CD1c-positive myeloid dendritic cell (primary cell): ENCODE results near the gene GASK1A.

ENCODE experiments used
- DNase-seq: peaks from one replicate; pipeline ENCODE4 v3.0.0-alpha.2; 2016; ENCODE audit errors: extremely low spot score

Gene GASK1A

GRCh38 chr3:43087249-43087776, 108.2 kb downstream of the GASK1A start:
- no peak for DNase-seq

GRCh38 chr3:43089081-43089480, 110.0 kb downstream of the GASK1A start:
- no peak for DNase-seq

- no peak for DNase-seq
These were observed 111.1 kb downstream of the GASK1A start for GRCh38 chr3:43090238-43090637.

DNA sequence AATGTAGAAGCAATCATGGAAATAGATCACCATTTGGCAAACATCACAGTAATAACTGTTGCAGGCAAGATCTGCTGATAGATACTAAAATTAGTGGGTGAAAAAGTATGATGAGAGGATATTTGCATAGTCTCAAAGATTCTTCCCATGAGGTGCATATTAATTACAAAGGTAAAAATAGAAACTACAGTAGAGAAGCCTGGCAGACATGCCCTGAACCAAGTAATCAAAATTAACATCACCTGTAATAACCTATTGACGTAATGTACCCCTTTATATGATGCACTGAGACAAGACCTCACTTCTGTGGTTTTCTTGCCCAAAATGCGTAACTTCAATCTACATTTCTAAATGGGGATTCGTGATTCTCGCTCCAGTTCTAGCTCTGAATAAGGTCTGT, 112.4 kb downstream of the GASK1A start:
- no peak for DNase-seq

DNA sequence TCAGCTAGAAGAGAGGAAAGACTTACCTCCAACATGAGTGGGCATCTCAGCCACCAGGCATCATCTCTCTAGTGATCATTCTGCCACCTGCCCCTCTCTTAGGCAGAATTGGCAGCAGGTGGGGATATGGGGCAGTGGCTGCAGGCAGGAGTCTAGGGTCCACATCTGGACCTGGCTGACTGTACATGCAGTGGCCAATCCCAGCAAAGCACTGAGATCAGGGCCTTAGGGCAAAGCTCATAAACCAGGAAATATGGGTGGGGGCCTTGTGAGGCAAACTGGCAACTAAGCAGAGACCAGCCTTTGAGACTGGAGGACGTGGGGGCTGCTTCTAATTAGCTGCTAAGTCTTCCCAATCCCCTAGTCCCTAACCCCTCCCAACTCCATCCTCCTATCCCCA, 113.9 kb downstream of the GASK1A start:
- no peak for DNase-seq

DNA sequence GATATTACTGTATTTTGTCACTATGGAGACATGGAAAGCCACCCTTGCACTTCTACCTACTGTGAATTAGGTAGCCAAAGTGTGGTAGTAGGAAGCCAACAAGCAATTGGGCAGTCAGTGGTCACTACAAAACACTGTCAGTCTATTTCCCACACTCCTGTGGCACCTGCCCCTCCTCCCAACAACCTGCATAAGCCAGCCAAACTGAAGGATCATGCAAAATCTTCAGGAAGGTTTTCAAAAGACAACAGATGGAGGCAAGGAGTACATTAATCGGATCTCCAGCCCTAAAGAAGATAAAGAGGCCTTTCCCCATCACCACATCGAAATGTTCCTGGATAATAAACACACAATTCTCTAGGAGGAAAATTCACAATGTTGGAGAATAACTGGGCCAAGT, 114.9 kb downstream of the GASK1A start:
- DNase-seq = no peak

GRCh38 chr3:43094381-43094780, 115.3 kb downstream of the GASK1A start:
- no peak for DNase-seq

GRCh38 chr3:43094851-43095250, 115.7 kb downstream of the GASK1A start:
- no peak for DNase-seq

GRCh38 chr3:43095370-43095769, 116.3 kb downstream of the GASK1A start:
- no peak for DNase-seq

DNA sequence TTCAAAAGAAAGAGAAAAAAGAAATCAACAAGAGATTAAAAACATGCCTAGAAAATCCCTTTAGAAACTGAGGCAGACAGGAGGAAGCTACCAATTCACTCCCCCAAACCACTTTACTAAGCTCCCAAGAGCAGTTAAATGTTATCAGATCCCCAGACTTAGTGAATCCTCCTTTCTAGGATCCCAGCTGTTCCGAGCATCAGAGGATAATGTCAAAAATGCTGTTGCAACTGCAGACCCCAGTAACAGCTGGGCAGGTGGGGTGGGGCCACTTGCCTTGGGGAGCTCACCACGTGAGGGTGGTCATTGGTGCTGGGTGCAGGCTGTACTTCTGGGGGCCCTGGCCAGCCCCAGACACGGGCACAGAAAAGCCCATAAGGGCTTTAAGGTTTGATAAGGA, 117.7 kb downstream of the GASK1A start:
- DNase-seq = no peak

DNA sequence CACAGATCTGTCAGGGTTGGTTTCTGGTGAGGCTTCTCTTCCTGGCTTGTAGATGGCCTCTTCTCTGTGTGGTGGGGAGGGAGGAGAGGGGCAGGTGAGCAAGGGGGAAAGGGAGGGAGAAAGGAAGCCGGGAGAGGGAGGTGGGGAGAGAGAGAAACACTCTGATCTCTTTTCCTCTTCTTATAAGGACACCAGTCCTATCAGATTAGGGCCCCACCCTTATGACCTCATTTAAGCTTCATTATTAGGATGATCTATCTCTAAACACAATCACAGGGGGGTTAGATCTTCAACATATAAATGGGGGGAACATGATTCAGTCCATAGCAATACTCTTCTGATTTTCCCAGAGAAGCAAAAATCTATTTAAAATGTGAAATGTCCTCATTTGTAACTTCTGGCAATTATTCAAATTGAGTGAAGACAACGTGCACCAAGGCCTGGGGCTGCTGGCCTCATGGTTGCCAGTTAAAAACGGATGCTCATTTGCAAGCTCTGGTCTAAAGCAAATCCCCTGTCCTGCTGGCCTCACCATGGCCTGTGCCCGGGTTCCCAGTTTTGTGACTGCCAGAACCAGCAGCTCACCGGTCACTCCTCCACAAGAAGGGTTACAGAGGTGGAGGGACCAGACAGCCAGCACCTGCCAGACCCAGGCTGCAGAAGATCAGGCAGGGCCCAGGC, 118.4 kb downstream of the GASK1A start:
- no peak for DNase-seq

GRCh38 chr3:43098761-43099160, 119.7 kb downstream of the GASK1A start:
- no peak for DNase-seq

GRCh38 chr3:43102773-43103480, 123.8 kb downstream of the GASK1A start:
- no peak for DNase-seq

- no peak for DNase-seq
These were observed 124.9 kb downstream of the GASK1A start for GRCh38 chr3:43104039-43104438.

GRCh38 chr3:43104660-43105595, 125.8 kb downstream of the GASK1A start:
- no peak for DNase-seq

DNA sequence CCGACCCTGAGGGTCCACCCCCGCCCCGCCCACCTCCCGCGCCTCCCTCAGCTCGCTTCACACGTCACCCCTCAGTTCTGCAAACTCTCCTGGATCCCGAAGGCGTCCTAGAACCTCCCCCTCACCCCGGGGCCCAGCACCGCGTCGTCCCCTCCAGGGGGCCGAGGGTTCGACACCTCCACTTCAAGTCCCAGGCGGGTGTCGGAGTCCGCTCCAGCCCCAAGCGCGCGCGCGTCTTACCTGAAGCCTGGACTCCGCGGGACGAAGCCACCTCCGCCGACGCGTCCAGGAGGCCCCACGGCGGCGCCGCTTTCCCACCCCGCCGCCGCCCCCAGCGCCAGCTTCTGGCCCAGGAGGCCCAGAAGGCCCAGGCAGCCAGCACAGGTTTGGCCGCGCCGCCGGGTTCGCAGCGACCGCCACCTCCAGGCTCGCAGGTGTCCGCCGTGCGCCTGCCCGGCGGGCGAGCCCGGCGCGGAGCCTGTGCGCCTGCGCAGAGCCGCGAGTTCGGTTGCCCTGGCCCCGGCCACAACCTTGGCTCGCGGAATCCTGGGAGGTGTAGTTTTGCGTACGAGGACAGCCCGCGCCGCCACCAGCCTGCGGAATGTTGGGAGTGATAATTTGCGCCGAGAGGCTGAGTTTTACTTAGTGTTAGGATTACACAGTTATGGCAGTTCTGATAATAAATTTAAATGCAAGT, 126.6 kb downstream of the GASK1A start, which contains the start of gene POMGNT2:
Gene POMGNT2, minus strand, starts transcription at position 484 of the 697 bp plus-strand sequence. CDS start 24,648 bp downstream, outside the sequence.
- peak; percentile 89 for DNase-seq

DNA sequence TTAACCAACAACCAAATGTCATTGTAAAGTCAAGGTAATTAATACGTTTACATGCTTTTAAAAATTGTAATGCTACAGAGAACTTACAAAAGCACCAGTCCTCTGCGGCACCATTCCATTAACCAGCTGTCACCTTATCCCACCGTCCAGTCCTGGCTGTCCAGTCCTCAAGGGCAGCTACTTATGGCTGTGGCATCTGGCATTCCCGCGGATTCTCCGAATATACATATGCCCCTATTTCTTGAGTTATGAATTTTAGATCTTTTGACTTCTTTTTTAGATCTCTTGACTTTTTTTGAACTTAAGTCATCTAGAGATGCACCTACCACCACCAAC, 127.2 kb downstream of the GASK1A start:
- no peak for DNase-seq
